IMR-90 (cell line): ENCODE results near the gene CASP3. TPM values are rescaled to one million over a fixed set of nuclear protein-coding genes. Genes with fewer than 3 reads are reported as not detected.
"Not testable (repeated sequence)": the region's sequence is repeated elsewhere in the genome, so short reads cannot be mapped to it uniquely, and the experiment has no call there.

Source experiments
- ATAC-seq: fragments of 200-7000 bp; cut with Tn5 transposase; 2 replicates; pipeline ENCODE4 v1.9.1; 2020; ENCODE audit warnings: low read depth, mild to moderate bottlenecking, moderate library complexity
- BruUV-seq: library from RNA; stranded (reverse); fragments of 400-500 nt; replicated peaks from 2 replicates; lab custom pipeline; 2021; lab: Mats Ljungman, UMichigan
- CTCF ChIA-PET: fragments of 300-600 bp; formaldehyde crosslinking; extraction: SDS; loops from one replicate; lab custom pipeline; 2021; ENCODE audit warnings: antibody characterized with exemption; lab: Yijun Ruan, JAX
- POLR2A ChIA-PET: fragments of 300-600 bp; sonication (Branson Sonifier 250); formaldehyde crosslinking; loops from one replicate; lab custom pipeline; 2022; ENCODE audit warnings: antibody characterized with exemption; ENCODE audit not compliant: unreplicated experiment; lab: Charles Lee
- DNase-seq: peaks from one replicate; pipeline ENCODE4 v3.0.0; 2013
- H2AFZ ChIP-seq: replicated peaks from 2 replicates; pipeline ENCODE3; 2013; ENCODE audit warnings: low read length, mild to moderate bottlenecking; ENCODE audit not compliant: poor library complexity
- H2AK5ac ChIP-seq: 2 replicates; pipeline ENCODE4 v1.6.1; 2013; ENCODE audit warnings: low read depth, low read length, inconsistent platforms
- H2AK9ac ChIP-seq: replicated peaks from 2 replicates; pipeline ENCODE3; 2013; ENCODE audit warnings: mild to moderate bottlenecking, low read depth, low read length, moderate library complexity; ENCODE audit not compliant: poor library complexity
- H2BK120ac ChIP-seq: 2 replicates; pipeline ENCODE4 v1.6.1; 2013; ENCODE audit warnings: low read depth, low read length, inconsistent platforms
- H2BK15ac ChIP-seq: 3 replicates; pipeline ENCODE4 v1.6.1; 2013; ENCODE audit warnings: low read depth, low read length, inconsistent platforms
- H2BK20ac ChIP-seq: 2 replicates; pipeline ENCODE4 v1.6.1; 2013; ENCODE audit warnings: low read depth, mild to moderate bottlenecking, inconsistent platforms, low read length, moderate library complexity
- H2BK5ac ChIP-seq: 2 replicates; pipeline ENCODE4 v1.6.1; 2013; ENCODE audit warnings: mild to moderate bottlenecking, low read depth, low read length, inconsistent platforms; ENCODE audit not compliant: poor library complexity, severe bottlenecking
- H3K14ac ChIP-seq: replicated peaks from 2 replicates; pipeline ENCODE4 v1.6.1; 2013; ENCODE audit warnings: low read depth, low read length, inconsistent platforms
- H3K18ac ChIP-seq: 2 replicates; pipeline ENCODE4 v1.6.1; 2013; ENCODE audit warnings: low read depth, low read length, control low read depth
- H3K23ac ChIP-seq: 2 replicates; pipeline ENCODE4 v1.6.1; 2013; ENCODE audit warnings: low read depth, low read length, inconsistent platforms
- H3K27ac ChIP-seq: 2 replicates; pipeline ENCODE4 v1.5.1; 2013; ENCODE audit warnings: mild to moderate bottlenecking, control low read depth, low read length; ENCODE audit not compliant: insufficient read depth
- H3K27me3 ChIP-seq: 2 replicates; pipeline ENCODE4 v1.6.1; 2013; ENCODE audit warnings: low read length; ENCODE audit not compliant: control insufficient read depth, insufficient read depth
- H3K36me3 ChIP-seq: 2 replicates; pipeline ENCODE4 v1.6.1; 2013; ENCODE audit warnings: low read length, mixed read lengths; ENCODE audit not compliant: control insufficient read depth, insufficient read depth
- H3K4ac ChIP-seq: 2 replicates; pipeline ENCODE4 v1.6.1; 2013; ENCODE audit warnings: low read depth, low read length, inconsistent platforms
- H3K4me1 ChIP-seq: 2 replicates; pipeline ENCODE4 v1.6.1; 2013; ENCODE audit warnings: low read length, mixed read lengths; ENCODE audit not compliant: control insufficient read depth, insufficient read depth
- H3K4me2 ChIP-seq: 2 replicates; pipeline ENCODE4 v1.6.1; 2013; ENCODE audit warnings: low read depth, mild to moderate bottlenecking, control low read depth, low read length, moderate library complexity
- H3K4me3 ChIP-seq: 2 replicates; pipeline ENCODE4 v1.5.1; 2013; ENCODE audit warnings: low read depth, mild to moderate bottlenecking, control low read depth, low read length, moderate library complexity; ENCODE audit not compliant: insufficient read depth
- H3K56ac ChIP-seq: 2 replicates; pipeline ENCODE4 v1.6.1; 2013; ENCODE audit warnings: low read length, inconsistent platforms; ENCODE audit not compliant: insufficient read depth; ENCODE audit errors: extremely low read depth
- H3K79me1 ChIP-seq, 2 experiments: 2 replicates each; pipeline ENCODE4 v1.6.1; 2013; ENCODE audit warnings: low read length in 2 of 2, inconsistent platforms in 1 of 2, low read depth in 1 of 2
- H3K9ac ChIP-seq: 2 replicates; pipeline ENCODE4 v1.6.1; 2013; ENCODE audit warnings: low read depth, low read length, control low read depth
- H3K9me1 ChIP-seq: 2 replicates; pipeline ENCODE4 v1.6.1; 2013; ENCODE audit warnings: low read length, inconsistent platforms; ENCODE audit not compliant: insufficient read depth
- H3K9me3 ChIP-seq: 2 replicates; pipeline ENCODE4 v1.6.1; 2013; ENCODE audit warnings: low read length; ENCODE audit not compliant: control insufficient read depth, insufficient read depth
- H4K20me1 ChIP-seq: 2 replicates; pipeline ENCODE4 v1.6.1; 2013; ENCODE audit warnings: low read length, inconsistent platforms; ENCODE audit not compliant: insufficient read depth
- H4K5ac ChIP-seq: 2 replicates; pipeline ENCODE4 v1.6.1; 2013; ENCODE audit warnings: mild to moderate bottlenecking, low read depth, low read length, control low read depth
- H4K8ac ChIP-seq, 2 experiments: 2 replicates each; pipeline ENCODE4 v1.6.1; 2013; ENCODE audit warnings: low read depth in 2 of 2, low read length in 2 of 2, control low read depth in 1 of 2, inconsistent platforms in 1 of 2
- H4K91ac ChIP-seq: 2 replicates; pipeline ENCODE4 v1.6.1; 2013; ENCODE audit warnings: low read depth, low read length, inconsistent platforms; ENCODE audit not compliant: insufficient read depth
- WGBS, 2 experiments: methylation state at CpG; one replicate each; pipeline versions ENCODE4 v1.1.5 to v1.1.7; 2013; ENCODE audit warnings: missing lambda C conversion rate in 2 of 2; ENCODE audit not compliant: insufficient read length in 1 of 2; ENCODE audit errors: extremely low coverage in 2 of 2; 5-methylcytosine and 5-hydroxymethylcytosine counted together
- dilution Hi-C: fragments of 300-500 bp; cut with HindIII; formaldehyde crosslinking; loops from one replicate; pipeline ENCODE4 v1.14.3; 2018; ENCODE audit warnings: low sequenced_read_pairs; ENCODE audit not compliant: unreplicated experiment
- in situ Hi-C: fragments of 300-500 bp; cut with MboI; formaldehyde crosslinking; loops from 3 replicates; pipeline ENCODE4 v1.14.3; 2019; ENCODE audit warnings: low sequenced_read_pairs, inconsistent platforms, mixed read lengths
- intact Hi-C: fragments of 100-400 bp; cut with micrococcal nuclease; formaldehyde crosslinking; loops from 2 replicates; pipeline ENCODE4 v1.10.0; 2022
- polyA plus RNA-seq, 3 experiments: library from polyadenylated mRNA; depleted of rRNA; stranded (reverse); fragments of >200 nt; gene quantifications; 2 replicates each; pipeline ENCODE4 v1.2.3, GENCODE V29; 2012; ENCODE audit warnings: low replicate concordance in 1 of 3
- total RNA-seq: library from RNA; depleted of rRNA; stranded (reverse); fragments of >200 nt; gene quantifications from 2 replicates; pipeline ENCODE4 v1.2.3, GENCODE V29; 2012

CASP3 gene
- total and polyA plus RNA-seq, 2 of the 4 experiments (the other 2 are of a cell fraction) = 26.7 to 27.4 TPM

DNA sequence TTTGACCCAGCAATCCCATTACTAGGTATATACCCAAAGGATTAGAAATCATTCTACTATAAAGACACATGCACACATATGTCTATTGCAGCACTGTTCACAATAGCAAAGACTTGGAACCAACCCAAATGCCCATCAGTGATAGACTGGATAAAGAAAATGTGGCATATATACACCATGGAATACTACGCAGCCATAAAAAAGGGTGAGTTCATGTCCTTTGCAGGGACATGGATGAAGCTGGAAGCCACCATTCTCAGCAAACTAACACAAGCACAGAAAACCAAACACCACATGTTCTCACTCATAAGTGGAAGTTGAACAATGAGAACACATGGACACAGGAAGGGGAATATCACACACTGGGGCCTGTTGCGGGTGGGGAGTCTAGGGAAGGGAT is 41.8 kb downstream of the CASP3 start:
- H2AK5ac ChIP-seq, H3K27ac ChIP-seq, H3K4me3 ChIP-seq, H3K9me1 ChIP-seq, H4K20me1 ChIP-seq, ATAC-seq, POLR2A ChIA-PET, H3K27me3 ChIP-seq, H3K9me3 ChIP-seq, H2BK15ac ChIP-seq, H3K9ac ChIP-seq, intact Hi-C loops, CTCF ChIA-PET, H2BK120ac ChIP-seq, H4K91ac ChIP-seq, H3K36me3 ChIP-seq, H3K79me1 ChIP-seq, H2AK9ac ChIP-seq, H3K4me1 ChIP-seq, H2AFZ ChIP-seq, in situ Hi-C loops, H2BK5ac ChIP-seq, H3K14ac ChIP-seq, H3K18ac ChIP-seq, DNase-seq, BruUV-seq, H3K56ac ChIP-seq, dilution Hi-C loops, H4K8ac ChIP-seq, H4K5ac ChIP-seq, H3K4ac ChIP-seq, H2BK20ac ChIP-seq, H3K4me2 ChIP-seq, H3K23ac ChIP-seq: not testable (repeated sequence)
- no CpG with 5 or more reads among the region's 2 CpGs for WGBS, 2 experiments

- BruUV-seq, H3K14ac ChIP-seq, H3K4me3 ChIP-seq, H3K27me3 ChIP-seq, intact Hi-C loops, H3K18ac ChIP-seq, H3K9ac ChIP-seq, H3K4ac ChIP-seq, H2AK5ac ChIP-seq, ATAC-seq, H2BK5ac ChIP-seq, H2AFZ ChIP-seq, H2BK15ac ChIP-seq, H4K5ac ChIP-seq, in situ Hi-C loops, H4K8ac ChIP-seq, POLR2A ChIA-PET, H4K20me1 ChIP-seq, H3K4me1 ChIP-seq, H3K9me1 ChIP-seq, DNase-seq, H3K27ac ChIP-seq, H2AK9ac ChIP-seq, H3K23ac ChIP-seq, H3K9me3 ChIP-seq, dilution Hi-C loops, H2BK20ac ChIP-seq, H2BK120ac ChIP-seq, H3K56ac ChIP-seq, H4K91ac ChIP-seq, H3K36me3 ChIP-seq, H3K79me1 ChIP-seq, H3K4me2 ChIP-seq: not testable (repeated sequence)
- WGBS, 2 experiments = no CpG with 5 or more reads among the region's 1 CpG
- CTCF ChIA-PET = interaction anchor here (0.6 kb wide), 1 partner anchor 280 kb away, joined by 4 read pairs; no protein-coding TSS in a partner anchor
These were observed 46.4 kb downstream of the CASP3 start for GRCh38 chr4:184602857-184603256.
